ENCODE results near the gene PPOX. TPM values are rescaled to one million over a fixed set of nuclear protein-coding genes. Genes with fewer than 3 reads are reported as not detected.
A peak's percentile ranks its signal among the peaks of the same experiment; 100 is the strongest.

The PPOX gene
- total RNA-seq, 4 donors from 2014 or later, result 16.7 to 46.5 (median 24.8) TPM

GRCh38 chr1:161201836-161202712 lies 35.8 kb downstream of the PPOX start, which contains the start of gene NDUFS2:
TSS of gene NDUFS2 (plus strand) at chr1:161202367. CDS start at chr1:161202386, 19 bp downstream.
- WGBS, 2 donors, result 1% methylated on average over 42 to 51 of the region's 53 CpGs
- DNase-seq (ENCODE audit: low spot score in 2 of 2), result peak; percentile 99 to 100
- TF ChIP-seq POLR2A (IDR thresholded peaks at IDR 0.05), result peak in 1 of 2 donors; percentile 45
- TF ChIP-seq CTCF (IDR thresholded peaks at IDR 0.05), result no peak
- intact Hi-C loops (cut with DNase I; ENCODE audit: low total_unique reads), result no loop called here
- H3K4me3 ChIP-seq (ENCODE audit: low read depth, poor library complexity, severe bottlenecking), result peak within 1 kb of the TSS; percentile 66

GRCh38 chr1:161206411-161207140 lies 40.4 kb downstream of the PPOX start:
- no peak for TF ChIP-seq CTCF (IDR thresholded peaks at IDR 0.05)
- TF ChIP-seq POLR2A (IDR thresholded peaks at IDR 0.05), result no peak
- H3K4me3 ChIP-seq (ENCODE audit: low read depth, poor library complexity, severe bottlenecking), result no peak overlapping the region
- WGBS, 2 donors, result 78% methylated on average over 12 of the region's 12 CpGs
- no peak for DNase-seq (ENCODE audit: low spot score in 2 of 2)
- intact Hi-C loops (cut with DNase I; ENCODE audit: low total_unique reads), result no loop called here

- TF ChIP-seq CTCF (IDR thresholded peaks at IDR 0.05) (no peak), POLR2A (IDR thresholded peaks at IDR 0.05) (no peak)
- WGBS, 2 donors, result 67 to 69% methylated on average over 8 of the region's 8 CpGs
- H3K4me3 ChIP-seq (ENCODE audit: low read depth, poor library complexity, severe bottlenecking), result no peak overlapping the region
- no peak for DNase-seq (ENCODE audit: low spot score in 2 of 2)
- intact Hi-C loops (cut with DNase I; ENCODE audit: low total_unique reads), result no loop called here
Observed at GRCh38 chr1:161207173-161207572, 40.9 kb downstream of the PPOX start.

GRCh38 chr1:161209790-161210409 lies 43.7 kb downstream of the PPOX start:
- DNase-seq (ENCODE audit: low spot score in 2 of 2), result peak; percentile 66 to 92
- intact Hi-C loops (cut with DNase I; ENCODE audit: low total_unique reads), result no loop called here
- TF ChIP-seq POLR2A (IDR thresholded peaks at IDR 0.05) (no peak), CTCF (IDR thresholded peaks at IDR 0.05) (no peak)
- no peak overlapping the region for H3K4me3 ChIP-seq (ENCODE audit: low read depth, poor library complexity, severe bottlenecking)
- WGBS, 2 donors, result 41 to 47% methylated on average over 11 of the region's 11 CpGs

- 89 to 90% methylated on average over 9 of the region's 9 CpGs for WGBS, 2 donors
- no peak for DNase-seq (ENCODE audit: low spot score in 2 of 2)
- H3K4me3 ChIP-seq (ENCODE audit: low read depth, poor library complexity, severe bottlenecking), result no peak overlapping the region
- TF ChIP-seq CTCF (IDR thresholded peaks at IDR 0.05), result no peak
- no peak for TF ChIP-seq POLR2A (IDR thresholded peaks at IDR 0.05)
- intact Hi-C loops (cut with DNase I; ENCODE audit: low total_unique reads), result no loop called here
Observed at GRCh38 chr1:161214369-161214768, 48.1 kb downstream of the PPOX start.
